ENCODE results near the gene FLT4.

DNA sequence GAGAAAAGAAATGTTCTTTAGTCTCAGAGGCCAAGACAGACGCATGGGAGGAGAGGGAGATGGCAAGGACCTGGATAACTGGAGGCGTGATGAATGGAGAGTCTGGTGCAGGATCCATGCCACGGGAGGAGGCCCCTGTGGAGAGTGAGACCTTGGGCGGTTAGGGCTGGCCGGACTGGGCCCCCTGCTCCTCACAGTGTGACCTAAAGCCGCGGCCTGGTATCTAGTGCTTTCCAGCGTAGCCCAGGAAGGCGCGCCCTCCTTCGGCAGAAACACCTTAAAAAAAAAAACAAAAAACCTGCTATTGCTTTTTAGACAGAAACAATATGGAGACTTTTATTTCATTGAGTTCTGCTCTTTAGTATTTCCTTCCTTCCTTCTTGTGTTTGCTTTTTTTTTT, 91.2 kb downstream of the FLT4 start:
- TF ChIP-seq, protein P1, sequence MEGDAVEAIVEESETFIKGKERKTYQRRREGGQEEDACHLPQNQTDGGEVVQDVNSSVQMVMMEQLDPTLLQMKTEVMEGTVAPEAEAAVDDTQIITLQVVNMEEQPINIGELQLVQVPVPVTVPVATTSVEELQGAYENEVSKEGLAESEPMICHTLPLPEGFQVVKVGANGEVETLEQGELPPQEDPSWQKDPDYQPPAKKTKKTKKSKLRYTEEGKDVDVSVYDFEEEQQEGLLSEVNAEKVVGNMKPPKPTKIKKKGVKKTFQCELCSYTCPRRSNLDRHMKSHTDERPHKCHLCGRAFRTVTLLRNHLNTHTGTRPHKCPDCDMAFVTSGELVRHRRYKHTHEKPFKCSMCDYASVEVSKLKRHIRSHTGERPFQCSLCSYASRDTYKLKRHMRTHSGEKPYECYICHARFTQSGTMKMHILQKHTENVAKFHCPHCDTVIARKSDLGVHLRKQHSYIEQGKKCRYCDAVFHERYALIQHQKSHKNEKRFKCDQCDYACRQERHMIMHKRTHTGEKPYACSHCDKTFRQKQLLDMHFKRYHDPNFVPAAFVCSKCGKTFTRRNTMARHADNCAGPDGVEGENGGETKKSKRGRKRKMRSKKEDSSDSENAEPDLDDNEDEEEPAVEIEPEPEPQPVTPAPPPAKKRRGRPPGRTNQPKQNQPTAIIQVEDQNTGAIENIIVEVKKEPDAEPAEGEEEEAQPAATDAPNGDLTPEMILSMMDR (IDR thresholded peaks at IDR 0.05; ENCODE audit: insufficient read depth, low read length, poor library complexity, severe bottlenecking) = no peak
- TF ChIP-seq EZH2phosphoT487 (conservative IDR thresholded peaks at IDR 0.05; ENCODE audit: low read length) = no peak
